ENCODE measurements around the gene TBC1D22A.
"Not testable (repeated sequence)": the region's sequence is repeated elsewhere in the genome, so short reads cannot be mapped to it uniquely, and the experiment has no call there.

TBC1D22A gene

GRCh38 chr22:47133061-47133969 lies 370.9 kb downstream of the TBC1D22A start:
- Histone ChIP-seq H3K27me3 (ENCODE audit: insufficient read depth, low read length) (no peaks in the 10 kb centered on the region), H3K4me1 (ENCODE audit: insufficient read depth, low read length) (peaks cover 4% of the 10 kb centered on the region), H3K9me3 (ENCODE audit: low read length) (no peaks in the 10 kb centered on the region), H3K36me3 (ENCODE audit: insufficient read depth, low read length) (no peaks in the 10 kb centered on the region), H2AFZ (ENCODE audit: low read depth, low read length) (no peak overlapping the region), H3K4me3 (ENCODE audit: low read length) (no peak overlapping the region)

DNA sequence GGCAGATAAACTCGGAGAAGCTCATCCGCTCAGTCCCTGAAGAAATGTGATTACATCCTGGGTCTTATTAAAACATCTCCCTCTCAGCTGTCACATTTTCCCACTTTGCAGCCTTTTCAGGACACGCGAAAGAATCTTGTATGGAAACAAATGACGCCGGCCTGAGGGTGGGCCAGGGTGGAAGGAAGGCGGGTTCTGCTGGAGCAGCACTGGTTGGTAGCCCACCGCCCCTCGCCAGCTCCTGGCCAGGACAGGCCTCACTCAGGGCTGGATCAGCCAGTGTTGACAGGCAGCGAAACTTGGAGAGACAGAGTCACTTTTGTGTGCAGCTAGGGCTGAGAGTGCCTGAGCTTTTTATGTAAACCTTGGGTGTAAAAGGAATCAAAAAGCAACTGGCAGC lies 371.8 kb downstream of the TBC1D22A start:
- no peaks in the 10 kb centered on the region for H3K9me3 ChIP-seq (ENCODE audit: low read length)
- H2AFZ ChIP-seq (ENCODE audit: low read depth, low read length): no peak overlapping the region
- no peak overlapping the region for H3K4me3 ChIP-seq (ENCODE audit: low read length)
- H3K27me3 ChIP-seq (ENCODE audit: insufficient read depth, low read length): no peaks in the 10 kb centered on the region
- peaks cover 4% of the 10 kb centered on the region for H3K4me1 ChIP-seq (ENCODE audit: insufficient read depth, low read length)
- H3K36me3 ChIP-seq (ENCODE audit: insufficient read depth, low read length): no peaks in the 10 kb centered on the region

DNA sequence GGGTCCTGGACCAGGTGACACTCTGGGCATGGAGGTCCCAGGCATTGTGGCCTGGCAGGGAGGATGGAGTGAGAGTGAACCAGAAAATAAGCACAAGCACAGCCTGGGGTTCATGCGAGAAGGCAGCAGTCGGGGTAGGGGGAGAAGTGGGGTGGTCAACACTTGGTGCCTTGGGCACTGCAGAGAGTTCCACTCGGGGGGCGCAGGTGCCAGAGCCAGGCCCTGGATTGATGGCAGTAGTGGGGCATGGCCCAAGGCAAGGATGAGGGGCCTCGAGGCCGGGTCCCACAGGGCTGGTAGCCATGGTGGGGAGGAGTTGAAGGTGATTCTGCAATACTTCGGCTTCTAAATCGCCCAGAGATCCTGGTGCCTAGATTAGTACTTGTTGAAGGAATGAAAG lies 372.9 kb downstream of the TBC1D22A start:
- H3K4me1 ChIP-seq (ENCODE audit: insufficient read depth, low read length): peaks cover 4% of the 10 kb centered on the region
- H2AFZ ChIP-seq (ENCODE audit: low read depth, low read length): no peak overlapping the region
- H3K27me3 ChIP-seq (ENCODE audit: insufficient read depth, low read length): no peaks in the 10 kb centered on the region
- no peaks in the 10 kb centered on the region for H3K9me3 ChIP-seq (ENCODE audit: low read length)
- H3K36me3 ChIP-seq (ENCODE audit: insufficient read depth, low read length): no peaks in the 10 kb centered on the region
- no peak overlapping the region for H3K4me3 ChIP-seq (ENCODE audit: low read length)

- Histone ChIP-seq H3K4me1 (ENCODE audit: insufficient read depth, low read length) (peaks cover 4% of the 10 kb centered on the region), H3K36me3 (ENCODE audit: insufficient read depth, low read length) (no peaks in the 10 kb centered on the region), H3K27me3 (ENCODE audit: insufficient read depth, low read length) (no peaks in the 10 kb centered on the region), H3K9me3 (ENCODE audit: low read length) (no peaks in the 10 kb centered on the region), H2AFZ (ENCODE audit: low read depth, low read length) (no peak overlapping the region), H3K4me3 (ENCODE audit: low read length) (no peak overlapping the region)
Observed at GRCh38 chr22:47136050-47136449, 373.6 kb downstream of the TBC1D22A start.

DNA sequence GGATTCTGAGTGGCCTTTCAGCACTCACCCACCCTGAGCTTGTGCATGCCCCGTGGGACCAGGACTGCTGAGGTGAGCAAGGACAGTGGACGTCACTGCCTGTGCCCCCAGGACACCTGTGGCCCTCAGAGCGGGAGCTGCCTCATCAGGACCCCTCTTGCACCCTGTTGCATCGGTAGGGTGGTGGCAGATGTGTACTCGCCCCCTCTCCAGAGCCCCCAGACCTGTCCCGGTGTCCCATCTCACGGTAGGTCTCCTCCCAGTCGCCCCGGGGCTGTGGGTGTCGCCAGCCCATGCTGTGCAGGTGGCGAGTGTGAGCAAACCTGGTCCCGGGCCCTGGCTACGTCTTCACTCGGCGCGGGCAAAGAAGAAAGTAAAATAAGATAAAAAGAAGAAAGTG lies 374.2 kb downstream of the TBC1D22A start:
- H3K9me3 ChIP-seq (ENCODE audit: low read length): no peaks in the 10 kb centered on the region
- H3K36me3 ChIP-seq (ENCODE audit: insufficient read depth, low read length): no peaks in the 10 kb centered on the region
- no peak overlapping the region for H2AFZ ChIP-seq (ENCODE audit: low read depth, low read length)
- peaks cover 4% of the 10 kb centered on the region for H3K4me1 ChIP-seq (ENCODE audit: insufficient read depth, low read length)
- no peak overlapping the region for H3K4me3 ChIP-seq (ENCODE audit: low read length)
- H3K27me3 ChIP-seq (ENCODE audit: insufficient read depth, low read length): no peaks in the 10 kb centered on the region

DNA sequence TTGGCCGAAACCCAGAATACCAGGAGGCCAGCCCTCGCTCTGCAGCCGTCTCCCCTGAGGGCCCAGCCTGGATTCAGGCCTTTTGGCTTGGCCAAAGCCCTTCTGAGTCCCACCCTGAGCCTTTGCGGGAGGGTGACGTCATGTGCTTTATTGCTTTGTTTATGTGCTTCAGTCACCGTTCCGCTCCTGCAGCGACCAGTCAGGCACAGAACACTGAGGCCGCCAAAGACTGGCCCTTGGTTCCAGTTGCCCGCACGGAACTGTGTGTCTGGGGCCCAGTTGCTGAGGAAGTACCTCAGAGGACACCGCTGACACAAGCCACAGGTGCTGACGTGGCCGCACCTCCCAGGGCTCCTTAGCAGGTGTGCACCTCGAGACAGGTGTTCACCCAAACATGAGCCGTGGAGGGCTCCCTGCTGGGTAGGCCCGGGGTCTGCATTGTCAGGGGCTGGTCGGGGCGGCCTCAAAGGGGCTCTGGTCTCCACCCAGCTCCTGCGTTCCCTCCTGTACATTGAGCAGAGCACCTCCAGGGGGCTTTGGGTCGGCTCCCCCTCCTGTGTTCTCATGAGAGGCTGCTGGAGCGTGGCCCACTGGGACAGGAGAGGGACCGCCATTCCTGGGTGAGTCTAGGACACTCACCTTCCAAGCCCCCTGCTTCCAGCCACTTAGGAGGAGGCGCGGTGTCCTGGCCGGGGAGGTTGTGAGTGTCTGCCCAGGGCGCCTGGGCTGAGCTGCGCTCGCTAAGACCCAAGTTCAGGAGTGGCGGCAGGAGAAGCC lies 376.8 kb downstream of the TBC1D22A start:
- no peaks in the 10 kb centered on the region for H3K27me3 ChIP-seq (ENCODE audit: insufficient read depth, low read length)
- H3K4me3 ChIP-seq (ENCODE audit: low read length): no peak overlapping the region
- no peaks in the 10 kb centered on the region for H3K4me1 ChIP-seq (ENCODE audit: insufficient read depth, low read length)
- H2AFZ ChIP-seq (ENCODE audit: low read depth, low read length): no peak overlapping the region
- no peaks in the 10 kb centered on the region for H3K36me3 ChIP-seq (ENCODE audit: insufficient read depth, low read length)
- no peaks in the 10 kb centered on the region for H3K9me3 ChIP-seq (ENCODE audit: low read length)

- Histone ChIP-seq H3K27me3 (ENCODE audit: insufficient read depth, low read length) (no peaks in the 10 kb centered on the region), H3K4me1 (ENCODE audit: insufficient read depth, low read length) (no peaks in the 10 kb centered on the region), H2AFZ (ENCODE audit: low read depth, low read length) (no peak overlapping the region), H3K4me3 (ENCODE audit: low read length) (no peak overlapping the region), H3K36me3 (ENCODE audit: insufficient read depth, low read length) (no peaks in the 10 kb centered on the region), H3K9me3 (ENCODE audit: low read length) (no peaks in the 10 kb centered on the region)
Observed at GRCh38 chr22:47139790-47140119, 377.3 kb downstream of the TBC1D22A start.

GRCh38 chr22:47140975-47141374 lies 378.5 kb downstream of the TBC1D22A start:
- H3K4me3 ChIP-seq (ENCODE audit: low read length); H3K9me3 ChIP-seq (ENCODE audit: low read length); H3K36me3 ChIP-seq (ENCODE audit: insufficient read depth, low read length); H3K4me1 ChIP-seq (ENCODE audit: insufficient read depth, low read length); H2AFZ ChIP-seq (ENCODE audit: low read depth, low read length); H3K27me3 ChIP-seq (ENCODE audit: insufficient read depth, low read length): not testable (repeated sequence)

DNA sequence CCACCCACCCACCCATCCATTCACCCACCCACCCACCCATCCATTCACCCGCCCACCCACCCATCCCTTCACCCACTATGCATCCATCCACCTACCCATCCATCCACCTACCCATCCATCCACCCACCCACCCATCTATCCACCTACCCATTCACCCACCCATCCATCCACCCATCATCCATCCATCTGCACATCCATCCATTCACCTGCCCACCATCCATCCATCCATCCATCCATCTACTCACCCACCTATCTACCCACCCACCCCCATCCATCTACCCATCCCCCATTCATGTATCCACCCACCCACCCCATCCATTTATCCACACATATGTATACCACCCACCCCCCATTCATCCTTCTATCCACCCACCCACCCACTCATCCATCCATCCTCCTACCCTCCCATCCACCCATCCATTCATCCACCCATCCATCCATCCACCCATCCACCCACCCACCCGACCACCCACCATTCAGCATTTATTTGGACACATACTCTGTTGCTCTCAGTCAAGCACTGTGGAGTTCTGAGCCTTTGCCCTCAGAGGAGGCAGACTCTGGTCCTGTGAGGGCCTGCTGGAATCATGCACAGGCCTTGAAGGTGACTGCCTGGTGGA lies 380.1 kb downstream of the TBC1D22A start:
- H3K4me1 ChIP-seq (ENCODE audit: insufficient read depth, low read length): no peaks in the 10 kb centered on the region
- H2AFZ ChIP-seq (ENCODE audit: low read depth, low read length): no peak overlapping the region
- no peaks in the 10 kb centered on the region for H3K27me3 ChIP-seq (ENCODE audit: insufficient read depth, low read length)
- no peak overlapping the region for H3K4me3 ChIP-seq (ENCODE audit: low read length)
- H3K9me3 ChIP-seq (ENCODE audit: low read length): no peaks in the 10 kb centered on the region
- H3K36me3 ChIP-seq (ENCODE audit: insufficient read depth, low read length): no peaks in the 10 kb centered on the region

GRCh38 chr22:47143249-47143938 lies 380.9 kb downstream of the TBC1D22A start:
- H3K9me3 ChIP-seq (ENCODE audit: low read length): no peaks in the 10 kb centered on the region
- H3K4me1 ChIP-seq (ENCODE audit: insufficient read depth, low read length): no peaks in the 10 kb centered on the region
- no peaks in the 10 kb centered on the region for H3K36me3 ChIP-seq (ENCODE audit: insufficient read depth, low read length)
- no peak overlapping the region for H3K4me3 ChIP-seq (ENCODE audit: low read length)
- H2AFZ ChIP-seq (ENCODE audit: low read depth, low read length): no peak overlapping the region
- no peaks in the 10 kb centered on the region for H3K27me3 ChIP-seq (ENCODE audit: insufficient read depth, low read length)

GRCh38 chr22:47144076-47144765 lies 381.8 kb downstream of the TBC1D22A start:
- Histone ChIP-seq H3K4me3 (ENCODE audit: low read length) (no peak overlapping the region), H3K36me3 (ENCODE audit: insufficient read depth, low read length) (no peaks in the 10 kb centered on the region), H2AFZ (ENCODE audit: low read depth, low read length) (no peak overlapping the region), H3K4me1 (ENCODE audit: insufficient read depth, low read length) (no peaks in the 10 kb centered on the region), H3K27me3 (ENCODE audit: insufficient read depth, low read length) (no peaks in the 10 kb centered on the region), H3K9me3 (ENCODE audit: low read length) (no peaks in the 10 kb centered on the region)

DNA sequence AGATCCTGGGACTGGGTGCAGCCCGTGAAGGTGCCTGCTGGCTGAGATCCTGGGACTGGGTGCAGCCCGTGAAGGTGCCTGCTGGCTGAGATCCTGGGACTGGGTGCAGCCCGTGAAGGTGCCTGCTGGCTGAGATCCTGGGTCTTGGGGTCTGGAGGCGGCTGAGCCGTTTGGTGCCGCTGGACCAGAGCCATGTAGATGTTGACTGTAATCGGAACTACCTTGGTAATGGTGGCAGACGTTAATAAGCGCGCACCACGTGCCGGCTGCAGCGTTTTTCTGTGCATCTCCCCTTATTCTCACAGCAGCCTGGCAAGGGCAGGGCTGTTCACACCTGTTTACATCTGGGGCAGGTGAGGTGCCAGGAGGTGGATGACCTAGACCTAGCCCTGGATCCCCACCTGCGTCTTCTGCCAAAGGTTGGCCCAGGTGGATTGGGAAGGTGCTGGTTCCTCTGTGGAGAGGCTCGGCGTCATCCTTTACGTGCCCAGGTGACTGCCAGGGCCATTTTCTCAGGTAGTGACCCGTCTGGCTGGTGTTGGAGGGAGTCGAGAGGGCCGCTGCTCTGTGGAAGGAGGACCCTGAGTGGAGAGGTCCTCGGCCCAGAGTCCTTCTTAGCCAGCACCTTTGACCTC lies 382.5 kb downstream of the TBC1D22A start:
- H3K36me3 ChIP-seq (ENCODE audit: insufficient read depth, low read length): no peaks in the 10 kb centered on the region
- H3K4me3 ChIP-seq (ENCODE audit: low read length): no peak overlapping the region
- no peaks in the 10 kb centered on the region for H3K27me3 ChIP-seq (ENCODE audit: insufficient read depth, low read length)
- H3K4me1 ChIP-seq (ENCODE audit: insufficient read depth, low read length): no peaks in the 10 kb centered on the region
- H2AFZ ChIP-seq (ENCODE audit: low read depth, low read length): no peak overlapping the region
- no peaks in the 10 kb centered on the region for H3K9me3 ChIP-seq (ENCODE audit: low read length)
